Type B pancreatic cell (in vitro differentiated cells): ENCODE measurements around the gene RSPH9. TPM values are rescaled to one million over a fixed set of nuclear protein-coding genes. Genes with fewer than 3 reads are reported as not detected.

Source experiments
- DNase-seq: peaks from one replicate; pipeline ENCODE4 v3.0.0; 2021; ENCODE audit warnings: mixed read lengths; ENCODE audit not compliant: unreplicated experiment; ENCODE audit errors: extremely low spot score
- H3K27ac Mint-ChIP-seq: 2 replicates; pipeline ENCODE4 v1.8.0; 2021; ENCODE audit warnings: mild to moderate bottlenecking, mixed read lengths
- H3K27me3 Mint-ChIP-seq: 2 replicates; pipeline ENCODE4 v1.8.0; 2021; ENCODE audit warnings: mixed read lengths
- H3K36me3 Mint-ChIP-seq: 2 replicates; pipeline ENCODE4 v1.8.0; 2021; ENCODE audit warnings: mixed read lengths
- H3K4me1 Mint-ChIP-seq: one replicate; pipeline ENCODE4 v1.8.0; 2021; ENCODE audit warnings: mixed read lengths; ENCODE audit not compliant: unreplicated experiment
- H3K4me3 Mint-ChIP-seq: 2 replicates; pipeline ENCODE4 v1.8.0; 2021; ENCODE audit warnings: mild to moderate bottlenecking, mixed read lengths
- H3K9me3 Mint-ChIP-seq: 2 replicates; pipeline ENCODE4 v1.8.0; 2021; ENCODE audit warnings: mixed read lengths
- total RNA-seq: library from RNA; stranded (reverse); gene quantifications from 2 replicates; pipeline ENCODE4 v1.2.1, GENCODE V29; 2021; ENCODE audit warnings: low replicate concordance
- TF ChIP-seq, protein P1 (sequence below): fragments of 200-600 bp; sonication (generic); conservative IDR thresholded peaks from 2 replicates; pipeline ENCODE4 v1.5.0; 2021; ENCODE audit warnings: antibody characterized with exemption, mild to moderate bottlenecking

The RSPH9 gene
- total RNA-seq, 1 donor from 2014 or later, result 0.53 TPM

- peaks cover 20% of the 10 kb centered on the region for H3K36me3 Mint-ChIP-seq
- no peak for DNase-seq
- H3K27ac Mint-ChIP-seq, result no peak overlapping the region
- peaks cover 4% of the 10 kb centered on the region for H3K4me1 Mint-ChIP-seq
- no peak overlapping the region for H3K4me3 Mint-ChIP-seq
- TF ChIP-seq, protein P1, sequence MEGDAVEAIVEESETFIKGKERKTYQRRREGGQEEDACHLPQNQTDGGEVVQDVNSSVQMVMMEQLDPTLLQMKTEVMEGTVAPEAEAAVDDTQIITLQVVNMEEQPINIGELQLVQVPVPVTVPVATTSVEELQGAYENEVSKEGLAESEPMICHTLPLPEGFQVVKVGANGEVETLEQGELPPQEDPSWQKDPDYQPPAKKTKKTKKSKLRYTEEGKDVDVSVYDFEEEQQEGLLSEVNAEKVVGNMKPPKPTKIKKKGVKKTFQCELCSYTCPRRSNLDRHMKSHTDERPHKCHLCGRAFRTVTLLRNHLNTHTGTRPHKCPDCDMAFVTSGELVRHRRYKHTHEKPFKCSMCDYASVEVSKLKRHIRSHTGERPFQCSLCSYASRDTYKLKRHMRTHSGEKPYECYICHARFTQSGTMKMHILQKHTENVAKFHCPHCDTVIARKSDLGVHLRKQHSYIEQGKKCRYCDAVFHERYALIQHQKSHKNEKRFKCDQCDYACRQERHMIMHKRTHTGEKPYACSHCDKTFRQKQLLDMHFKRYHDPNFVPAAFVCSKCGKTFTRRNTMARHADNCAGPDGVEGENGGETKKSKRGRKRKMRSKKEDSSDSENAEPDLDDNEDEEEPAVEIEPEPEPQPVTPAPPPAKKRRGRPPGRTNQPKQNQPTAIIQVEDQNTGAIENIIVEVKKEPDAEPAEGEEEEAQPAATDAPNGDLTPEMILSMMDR, result no peak
- H3K9me3 Mint-ChIP-seq, result no peaks in the 10 kb centered on the region
- no peaks in the 10 kb centered on the region for H3K27me3 Mint-ChIP-seq
Measured at GRCh38 chr6:43608807-43609206, 36.0 kb upstream of the RSPH9 start.

DNA sequence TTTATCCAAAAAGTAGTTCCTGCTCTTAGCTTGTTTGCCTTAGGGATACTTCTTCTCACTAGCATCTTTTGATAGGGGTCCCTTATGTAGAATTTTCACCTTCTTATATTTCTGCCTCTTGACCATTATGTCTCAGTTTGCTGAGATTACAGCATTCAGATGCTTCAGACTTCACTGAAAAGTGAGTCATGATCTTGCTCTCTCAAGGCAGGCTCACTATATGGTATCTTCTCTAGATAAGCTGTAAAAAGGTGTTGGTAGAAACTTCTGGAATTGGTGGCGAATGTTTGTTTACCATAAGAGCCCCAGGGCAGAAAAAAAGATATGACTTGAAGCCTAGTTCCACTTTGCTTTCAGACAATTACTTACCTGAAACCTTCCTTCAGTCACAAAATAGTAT is 35.4 kb upstream of the RSPH9 start:
- TF ChIP-seq, protein P1, result no peak
- Mint-ChIP-seq H3K36me3 (peaks cover 19% of the 10 kb centered on the region), H3K27me3 (no peaks in the 10 kb centered on the region), H3K9me3 (no peaks in the 10 kb centered on the region), H3K4me1 (peaks cover 4% of the 10 kb centered on the region), H3K27ac (no peak overlapping the region), H3K4me3 (no peak overlapping the region)
- DNase-seq, result no peak

DNA sequence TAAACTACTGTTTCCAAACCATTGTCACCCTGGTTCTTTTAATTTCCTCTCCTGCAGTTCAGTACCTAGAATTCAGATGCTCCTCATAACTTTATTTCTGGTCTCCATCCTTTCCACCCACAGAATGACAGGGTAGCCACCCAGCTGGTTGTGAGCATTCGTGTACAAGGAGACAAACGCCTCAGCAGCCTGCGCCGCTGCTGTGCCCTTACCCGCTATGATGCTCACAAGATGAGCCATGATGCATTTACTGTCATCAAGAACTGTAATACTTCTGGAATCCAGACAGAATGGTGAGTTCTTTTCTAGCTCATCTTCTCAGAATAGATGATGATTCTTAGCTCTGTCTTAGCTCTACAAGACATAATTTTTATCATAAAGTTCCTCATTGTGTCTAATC is 34.4 kb upstream of the RSPH9 start:
- TF ChIP-seq, protein P1, result no peak
- Mint-ChIP-seq H3K36me3 (peaks cover 14% of the 10 kb centered on the region), H3K4me3 (no peak overlapping the region), H3K9me3 (no peaks in the 10 kb centered on the region), H3K4me1 (peaks cover 4% of the 10 kb centered on the region), H3K27ac (no peak overlapping the region), H3K27me3 (no peaks in the 10 kb centered on the region)
- no peak for DNase-seq

- no peaks in the 10 kb centered on the region for H3K9me3 Mint-ChIP-seq
- H3K4me3 Mint-ChIP-seq, result no peak overlapping the region
- no peaks in the 10 kb centered on the region for H3K27me3 Mint-ChIP-seq
- DNase-seq, result no peak
- H3K36me3 Mint-ChIP-seq, result peaks cover 7% of the 10 kb centered on the region
- TF ChIP-seq, protein P1, result no peak
- no peaks in the 10 kb centered on the region for H3K4me1 Mint-ChIP-seq
- no peak overlapping the region for H3K27ac Mint-ChIP-seq
Measured at GRCh38 chr6:43613721-43614395, 31.0 kb upstream of the RSPH9 start.

DNA sequence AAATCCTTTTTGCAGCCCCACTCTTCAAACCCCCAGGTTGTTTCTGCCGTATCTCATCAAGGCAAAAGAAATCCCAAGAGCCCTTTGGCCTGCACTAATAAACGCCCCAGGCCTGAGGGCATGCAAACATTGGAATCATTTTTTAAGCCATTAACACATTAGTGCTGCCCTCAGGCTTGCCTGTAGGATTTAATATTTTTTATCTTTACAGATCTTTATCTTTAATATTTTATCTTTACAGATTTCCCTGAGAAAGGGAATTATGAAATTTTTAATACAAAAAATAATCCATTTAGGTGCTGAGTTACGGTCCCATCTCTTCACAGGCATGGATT is 30.5 kb upstream of the RSPH9 start:
- no peak for DNase-seq
- no peaks in the 10 kb centered on the region for H3K4me1 Mint-ChIP-seq

More for the DNA sequence above, 30.5 kb upstream of the RSPH9 start:
- H3K9me3 Mint-ChIP-seq, result no peaks in the 10 kb centered on the region
- H3K27ac Mint-ChIP-seq, result no peak overlapping the region
- H3K27me3 Mint-ChIP-seq, result no peaks in the 10 kb centered on the region
- no peak overlapping the region for H3K4me3 Mint-ChIP-seq
- TF ChIP-seq, protein P1, result no peak
- peaks cover 7% of the 10 kb centered on the region for H3K36me3 Mint-ChIP-seq
